GM19193 (cell line): ENCODE measurements around the gene KIAA0825.

Experiments
- POLR2A ChIP-seq: IDR thresholded peaks from 4 replicates; pipeline ENCODE4 v1.6.1; 2011; ENCODE audit not compliant: insufficient read depth, insufficient read length; ENCODE audit errors: extremely low read depth

Gene KIAA0825

GRCh38 chr5:94248175-94248875, 370.1 kb downstream of the KIAA0825 start:
- no peak for TF ChIP-seq POLR2A

GRCh38 chr5:94245608-94246007, 372.8 kb downstream of the KIAA0825 start:
- TF ChIP-seq POLR2A = no peak

- TF ChIP-seq POLR2A = no peak
Observed at GRCh38 chr5:94244921-94245320, 373.5 kb downstream of the KIAA0825 start.

GRCh38 chr5:94243612-94244011, 374.8 kb downstream of the KIAA0825 start:
- no peak for TF ChIP-seq POLR2A

GRCh38 chr5:94240993-94241651, 377.3 kb downstream of the KIAA0825 start:
- TF ChIP-seq POLR2A = no peak

GRCh38 chr5:94240596-94240992, 377.8 kb downstream of the KIAA0825 start:
- no peak for TF ChIP-seq POLR2A

GRCh38 chr5:94240134-94240533, 378.3 kb downstream of the KIAA0825 start:
- TF ChIP-seq POLR2A = no peak

GRCh38 chr5:94239266-94239665, 379.1 kb downstream of the KIAA0825 start:
- no peak for TF ChIP-seq POLR2A

GRCh38 chr5:94234987-94235386, 383.4 kb downstream of the KIAA0825 start:
- TF ChIP-seq POLR2A = no peak

- no peak for TF ChIP-seq POLR2A
Observed at GRCh38 chr5:94228791-94229190, 389.6 kb downstream of the KIAA0825 start.

- TF ChIP-seq POLR2A = no peak
Observed at GRCh38 chr5:94223235-94223634, 395.2 kb downstream of the KIAA0825 start.

- no peak for TF ChIP-seq POLR2A
Observed at GRCh38 chr5:94218374-94218773, 400.0 kb downstream of the KIAA0825 start.

GRCh38 chr5:94217745-94218144, 400.7 kb downstream of the KIAA0825 start:
- TF ChIP-seq POLR2A = no peak

- no peak for TF ChIP-seq POLR2A
Observed at GRCh38 chr5:94217216-94217615, 401.2 kb downstream of the KIAA0825 start.

GRCh38 chr5:94212476-94212875, 405.9 kb downstream of the KIAA0825 start:
- no peak for TF ChIP-seq POLR2A

GRCh38 chr5:94209774-94210355, 408.5 kb downstream of the KIAA0825 start:
- TF ChIP-seq POLR2A = no peak

- no peak for TF ChIP-seq POLR2A
Observed at GRCh38 chr5:94209272-94209671, 409.1 kb downstream of the KIAA0825 start.

- no peak for TF ChIP-seq POLR2A
Observed at GRCh38 chr5:94199566-94199965, 418.8 kb downstream of the KIAA0825 start.
